Uterus (tissue), 2 donors: ENCODE data around the gene RAB3D.
"Not testable (repeated sequence)": the region's sequence is repeated elsewhere in the genome, so short reads cannot be mapped to it uniquely, and the experiment has no call there.

Experiments used
- POLR2A ChIP-seq, 2 donors: fragments of 450-650 bp; IDR thresholded peaks; one replicate each; pipeline ENCODE4 v1.6.1; 2016; ENCODE audit warnings: antibody characterized with exemption in 2 of 2, mild to moderate bottlenecking in 1 of 2, moderate library complexity in 1 of 2
- TF ChIP-seq, protein P1 (sequence below), 4 experiments: fragments of 200-600 bp in 2 of 4; fragments of 450-650 bp in 2 of 4; sonication (generic) in 2 of 4; IDR thresholded peaks; one replicate each; pipeline ENCODE4 v1.5.1; 2016 to 2019; ENCODE audit warnings: antibody characterized with exemption in 4 of 4, mild to moderate bottlenecking in 2 of 4, moderate library complexity in 1 of 4

DNA sequence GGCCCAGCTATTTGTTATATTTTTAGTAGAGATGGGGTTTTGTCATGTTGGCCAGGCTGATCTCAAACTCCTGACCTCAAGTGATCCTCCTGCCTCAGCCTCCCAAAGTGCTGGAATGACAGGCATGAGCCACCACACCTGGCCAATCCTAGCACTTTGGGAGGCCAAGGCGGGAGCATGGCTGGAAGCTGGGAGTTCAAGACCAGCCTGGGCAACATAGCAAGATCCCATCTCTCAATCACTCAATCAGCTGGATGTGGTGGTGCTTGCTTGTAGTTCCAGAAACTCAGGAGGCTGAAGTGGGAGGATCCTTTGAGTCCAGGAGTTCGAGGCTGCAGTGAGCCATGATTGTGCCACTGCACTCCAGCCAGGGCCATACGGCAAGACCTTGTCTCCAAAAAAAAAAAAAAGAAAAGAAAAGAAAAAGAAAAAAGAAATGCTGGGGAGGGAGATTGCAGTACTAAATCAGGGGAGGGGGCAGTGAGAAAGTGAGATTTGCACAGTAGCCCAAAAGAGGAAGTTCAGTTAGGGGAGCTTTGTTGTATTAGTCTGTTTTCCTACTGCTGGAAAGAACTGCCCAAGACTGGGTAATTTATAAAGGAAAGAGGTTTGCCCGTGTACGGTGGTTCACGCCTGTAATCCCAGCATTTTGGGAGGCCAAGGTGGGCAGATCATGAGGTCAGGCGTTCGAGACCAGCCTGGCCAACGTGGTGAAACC lies 19.0 kb downstream of the RAB3D start:
- TF ChIP-seq, protein P1, sequence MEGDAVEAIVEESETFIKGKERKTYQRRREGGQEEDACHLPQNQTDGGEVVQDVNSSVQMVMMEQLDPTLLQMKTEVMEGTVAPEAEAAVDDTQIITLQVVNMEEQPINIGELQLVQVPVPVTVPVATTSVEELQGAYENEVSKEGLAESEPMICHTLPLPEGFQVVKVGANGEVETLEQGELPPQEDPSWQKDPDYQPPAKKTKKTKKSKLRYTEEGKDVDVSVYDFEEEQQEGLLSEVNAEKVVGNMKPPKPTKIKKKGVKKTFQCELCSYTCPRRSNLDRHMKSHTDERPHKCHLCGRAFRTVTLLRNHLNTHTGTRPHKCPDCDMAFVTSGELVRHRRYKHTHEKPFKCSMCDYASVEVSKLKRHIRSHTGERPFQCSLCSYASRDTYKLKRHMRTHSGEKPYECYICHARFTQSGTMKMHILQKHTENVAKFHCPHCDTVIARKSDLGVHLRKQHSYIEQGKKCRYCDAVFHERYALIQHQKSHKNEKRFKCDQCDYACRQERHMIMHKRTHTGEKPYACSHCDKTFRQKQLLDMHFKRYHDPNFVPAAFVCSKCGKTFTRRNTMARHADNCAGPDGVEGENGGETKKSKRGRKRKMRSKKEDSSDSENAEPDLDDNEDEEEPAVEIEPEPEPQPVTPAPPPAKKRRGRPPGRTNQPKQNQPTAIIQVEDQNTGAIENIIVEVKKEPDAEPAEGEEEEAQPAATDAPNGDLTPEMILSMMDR (IDR thresholded peaks at IDR 0.05): not testable (repeated sequence)
- not testable (repeated sequence) for TF ChIP-seq POLR2A (IDR thresholded peaks at IDR 0.05)
